MM.1S (cell line): Measurements from ENCODE around the gene RHOF.

Experiments
- DNase-seq: peaks from one replicate; pipeline ENCODE4 v3.0.0-alpha.2; 2015
- H2AFZ ChIP-seq: fragments of 300-600 bp; sonication (generic); 2 replicates; pipeline ENCODE4 v1.6.0; 2016; ENCODE audit warnings: antibody characterized with exemption, low read length
- H3F3A ChIP-seq: fragments of 300-600 bp; sonication (generic); 2 replicates; pipeline ENCODE4 v1.6.1; 2016; ENCODE audit warnings: mild to moderate bottlenecking, antibody characterized with exemption, low read length, moderate library complexity, mixed read lengths; ENCODE audit not compliant: insufficient read depth
- H3K27ac ChIP-seq: fragments of 300-600 bp; sonication (generic); 2 replicates; pipeline ENCODE4 v1.5.1; 2016; ENCODE audit warnings: mild to moderate bottlenecking, low read length
- H3K27me3 ChIP-seq: fragments of 300-600 bp; sonication (generic); replicated peaks from 2 replicates; pipeline ENCODE4 v1.6.0; 2016; ENCODE audit warnings: low read length; ENCODE audit not compliant: insufficient read depth
- H3K36me3 ChIP-seq: fragments of 300-600 bp; sonication (generic); replicated peaks from 2 replicates; pipeline ENCODE4 v1.6.1; 2016; ENCODE audit warnings: mild to moderate bottlenecking, low read length, mixed read lengths; ENCODE audit not compliant: insufficient read depth
- H3K4me1 ChIP-seq: fragments of 300-600 bp; sonication (generic); 2 replicates; pipeline ENCODE4 v1.6.1; 2016; ENCODE audit warnings: low read length, mixed read lengths
- H3K4me2 ChIP-seq: fragments of 300-600 bp; sonication (generic); 2 replicates; pipeline ENCODE4 v1.6.0; 2016; ENCODE audit warnings: low read depth, low read length
- H3K4me3 ChIP-seq: fragments of 300-600 bp; sonication (generic); 2 replicates; pipeline ENCODE4 v1.5.1; 2016; ENCODE audit warnings: low read length, mixed read lengths
- H3K79me2 ChIP-seq: fragments of 300-600 bp; sonication (generic); 2 replicates; pipeline ENCODE4 v1.6.1; 2016; ENCODE audit warnings: mixed run types, low read length, mixed read lengths
- H3K9ac ChIP-seq: fragments of 300-600 bp; sonication (generic); 2 replicates; pipeline ENCODE4 v1.6.1; 2016; ENCODE audit warnings: low read length, mixed read lengths
- H3K9me2 ChIP-seq: fragments of 300-600 bp; sonication (generic); replicated peaks from 2 replicates; pipeline ENCODE4 v1.6.1; 2016; ENCODE audit warnings: mild to moderate bottlenecking, low read length, mixed read lengths; ENCODE audit not compliant: insufficient read depth
- H3K9me3 ChIP-seq: fragments of 300-600 bp; sonication (generic); replicated peaks from 2 replicates; pipeline ENCODE4 v1.6.1; 2016; ENCODE audit warnings: mild to moderate bottlenecking, low read length, mixed read lengths; ENCODE audit not compliant: insufficient read depth
- H4K20me1 ChIP-seq: fragments of 300-600 bp; sonication (generic); 2 replicates; pipeline ENCODE4 v1.6.1; 2016; ENCODE audit warnings: mild to moderate bottlenecking, low read length, moderate library complexity, mixed read lengths; ENCODE audit not compliant: insufficient read depth
- EZH2 ChIP-seq: fragments of 300-600 bp; sonication (generic); optimal IDR thresholded peaks from 2 replicates; pipeline ENCODE3; 2017; ENCODE audit warnings: low read depth, mild to moderate bottlenecking, antibody characterized with exemption, low read length, mixed read lengths
- EZH2phosphoT487 ChIP-seq: fragments of 300-600 bp; sonication (generic); IDR thresholded peaks from 2 replicates; pipeline ENCODE4 v1.6.1; 2018; ENCODE audit warnings: antibody characterized with exemption, low read length
- TF ChIP-seq, protein P1 (sequence below): fragments of 300-600 bp; sonication (generic); IDR thresholded peaks from 2 replicates; pipeline ENCODE4 v1.5.1; 2016; ENCODE audit warnings: antibody characterized with exemption, low read length, mixed read lengths

The RHOF gene

DNA sequence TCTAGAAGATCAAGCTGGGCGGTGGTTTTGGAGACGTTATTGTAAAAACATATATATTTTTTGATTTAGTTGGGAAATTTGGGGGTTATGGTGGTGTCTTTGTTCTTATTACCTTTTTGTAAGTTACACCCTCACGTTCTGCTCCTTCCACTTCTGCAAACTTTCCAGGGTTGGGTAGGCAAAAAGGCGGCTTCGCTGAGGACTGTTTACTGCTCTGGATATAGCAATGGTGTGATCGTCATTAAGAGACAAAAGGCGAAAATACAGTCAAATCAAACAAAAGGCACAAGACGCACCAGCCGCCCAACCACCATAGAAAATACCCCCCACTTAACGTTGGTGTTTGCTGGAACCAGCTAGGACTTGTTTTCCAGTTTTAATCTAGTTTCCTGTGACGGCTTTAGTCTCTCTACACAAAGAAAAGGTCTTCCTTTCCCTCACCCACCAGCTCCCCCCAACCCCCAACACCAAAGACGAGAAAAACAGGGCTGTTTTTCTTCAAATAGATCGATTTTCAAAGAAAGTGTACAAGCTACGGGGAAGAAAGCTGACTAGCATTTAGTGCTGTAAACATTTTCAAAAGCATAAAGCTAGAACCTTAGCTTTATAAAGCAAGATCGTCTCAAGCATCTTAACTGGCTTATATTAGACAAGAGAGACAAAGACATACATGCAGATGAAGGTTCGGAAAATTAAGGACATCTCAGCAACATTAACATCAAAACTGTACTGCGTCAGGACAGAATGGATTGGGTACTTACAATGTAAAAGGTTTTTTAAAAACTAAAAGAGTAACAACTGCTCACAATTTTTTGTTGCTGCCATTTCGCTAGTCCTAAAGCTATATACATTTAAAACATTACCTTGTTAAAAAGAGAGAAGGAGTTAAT lies 8.4 kb upstream of the RHOF start:
- peaks cover 21% of the 10 kb centered on the region for H3F3A ChIP-seq
- H3K9me3 ChIP-seq: no peaks in the 10 kb centered on the region
- no peak overlapping the region for H2AFZ ChIP-seq
- H3K79me2 ChIP-seq: peaks cover 68% of the 10 kb centered on the region
- H3K9me2 ChIP-seq: no peaks in the 10 kb centered on the region
- no peaks in the 10 kb centered on the region for H3K27me3 ChIP-seq
- peak overlapping the region; percentile 96 for H3K4me2 ChIP-seq
- H3K4me3 ChIP-seq: peak overlapping the region; percentile 67
- DNase-seq: peak; percentile 46
- TF ChIP-seq EZH2phosphoT487 (no peak), EZH2 (no peak)
- TF ChIP-seq, protein P1, sequence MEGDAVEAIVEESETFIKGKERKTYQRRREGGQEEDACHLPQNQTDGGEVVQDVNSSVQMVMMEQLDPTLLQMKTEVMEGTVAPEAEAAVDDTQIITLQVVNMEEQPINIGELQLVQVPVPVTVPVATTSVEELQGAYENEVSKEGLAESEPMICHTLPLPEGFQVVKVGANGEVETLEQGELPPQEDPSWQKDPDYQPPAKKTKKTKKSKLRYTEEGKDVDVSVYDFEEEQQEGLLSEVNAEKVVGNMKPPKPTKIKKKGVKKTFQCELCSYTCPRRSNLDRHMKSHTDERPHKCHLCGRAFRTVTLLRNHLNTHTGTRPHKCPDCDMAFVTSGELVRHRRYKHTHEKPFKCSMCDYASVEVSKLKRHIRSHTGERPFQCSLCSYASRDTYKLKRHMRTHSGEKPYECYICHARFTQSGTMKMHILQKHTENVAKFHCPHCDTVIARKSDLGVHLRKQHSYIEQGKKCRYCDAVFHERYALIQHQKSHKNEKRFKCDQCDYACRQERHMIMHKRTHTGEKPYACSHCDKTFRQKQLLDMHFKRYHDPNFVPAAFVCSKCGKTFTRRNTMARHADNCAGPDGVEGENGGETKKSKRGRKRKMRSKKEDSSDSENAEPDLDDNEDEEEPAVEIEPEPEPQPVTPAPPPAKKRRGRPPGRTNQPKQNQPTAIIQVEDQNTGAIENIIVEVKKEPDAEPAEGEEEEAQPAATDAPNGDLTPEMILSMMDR: no peak
- H3K9ac ChIP-seq: peak overlapping the region; percentile 97
- H4K20me1 ChIP-seq: no peaks in the 10 kb centered on the region
- peaks cover 7% of the 10 kb centered on the region; the same call in 1 of the 2 replicates for H3K4me1 ChIP-seq
- H3K27ac ChIP-seq: peak overlapping the region; percentile 99
- no peaks in the 10 kb centered on the region for H3K36me3 ChIP-seq

DNA sequence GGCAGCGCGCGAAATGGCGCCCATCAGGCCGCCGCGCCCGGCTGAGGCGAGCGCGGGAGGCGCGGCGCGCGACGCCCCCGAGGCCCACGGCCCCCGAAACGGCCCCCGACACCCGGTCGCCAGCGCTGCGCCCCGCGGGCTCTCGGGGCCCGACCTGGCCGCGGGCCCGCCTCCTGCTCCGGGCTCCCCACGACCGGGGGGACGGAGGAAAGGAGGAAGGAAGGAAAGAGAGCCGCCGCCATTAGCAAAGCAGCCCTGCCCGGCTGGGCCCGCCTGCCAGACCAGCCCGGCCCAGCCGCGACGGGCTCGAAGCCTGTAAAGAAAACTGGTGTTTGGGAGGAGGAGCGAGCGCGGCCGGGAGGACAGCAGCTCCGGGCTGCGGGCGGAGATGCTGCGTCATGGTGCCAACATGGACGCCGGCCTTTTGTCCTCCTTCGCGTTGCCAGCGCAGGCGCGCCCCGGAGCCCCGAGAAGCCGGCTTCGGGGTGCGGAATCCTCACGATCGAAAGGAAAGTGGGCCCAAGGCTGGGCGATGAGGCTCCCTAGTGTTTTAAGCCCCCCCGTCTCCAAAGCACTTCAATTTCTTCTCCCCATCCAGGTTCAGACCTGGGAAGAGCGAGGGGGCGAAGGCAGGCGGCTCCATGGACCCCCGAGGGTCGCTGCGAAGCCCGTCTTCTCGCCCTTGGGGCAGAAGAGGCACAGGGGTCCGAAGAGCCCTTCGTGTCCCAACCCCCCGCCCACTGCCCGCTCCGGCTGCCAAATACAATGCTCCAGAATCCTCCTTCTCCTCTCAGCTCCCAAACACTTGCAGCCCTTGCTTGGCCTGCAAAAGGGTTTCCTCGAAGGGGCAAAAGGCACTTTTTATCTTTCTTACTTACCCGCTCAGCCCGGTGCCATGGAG lies 7.5 kb upstream of the RHOF start:
- Histone ChIP-seq H2AFZ (no peak overlapping the region), H3K36me3 (no peaks in the 10 kb centered on the region), H3K27me3 (no peaks in the 10 kb centered on the region), H3K9ac (peak overlapping the region; percentile 97), H3K79me2 (peaks cover 59% of the 10 kb centered on the region), H3K4me3 (peak overlapping the region; percentile 67), H3K4me1 (peaks cover 7% of the 10 kb centered on the region; the same call in 1 of the 2 replicates), H3K9me3 (no peaks in the 10 kb centered on the region), H3K9me2 (no peaks in the 10 kb centered on the region), H4K20me1 (no peaks in the 10 kb centered on the region), H3F3A (peaks cover 21% of the 10 kb centered on the region), H3K4me2 (peak overlapping the region; percentile 96), H3K27ac (peak overlapping the region; percentile 99)
- no peak for TF ChIP-seq EZH2phosphoT487
- TF ChIP-seq, protein P1: no peak
- no peak for TF ChIP-seq EZH2
- DNase-seq: peak; percentile 42

DNA sequence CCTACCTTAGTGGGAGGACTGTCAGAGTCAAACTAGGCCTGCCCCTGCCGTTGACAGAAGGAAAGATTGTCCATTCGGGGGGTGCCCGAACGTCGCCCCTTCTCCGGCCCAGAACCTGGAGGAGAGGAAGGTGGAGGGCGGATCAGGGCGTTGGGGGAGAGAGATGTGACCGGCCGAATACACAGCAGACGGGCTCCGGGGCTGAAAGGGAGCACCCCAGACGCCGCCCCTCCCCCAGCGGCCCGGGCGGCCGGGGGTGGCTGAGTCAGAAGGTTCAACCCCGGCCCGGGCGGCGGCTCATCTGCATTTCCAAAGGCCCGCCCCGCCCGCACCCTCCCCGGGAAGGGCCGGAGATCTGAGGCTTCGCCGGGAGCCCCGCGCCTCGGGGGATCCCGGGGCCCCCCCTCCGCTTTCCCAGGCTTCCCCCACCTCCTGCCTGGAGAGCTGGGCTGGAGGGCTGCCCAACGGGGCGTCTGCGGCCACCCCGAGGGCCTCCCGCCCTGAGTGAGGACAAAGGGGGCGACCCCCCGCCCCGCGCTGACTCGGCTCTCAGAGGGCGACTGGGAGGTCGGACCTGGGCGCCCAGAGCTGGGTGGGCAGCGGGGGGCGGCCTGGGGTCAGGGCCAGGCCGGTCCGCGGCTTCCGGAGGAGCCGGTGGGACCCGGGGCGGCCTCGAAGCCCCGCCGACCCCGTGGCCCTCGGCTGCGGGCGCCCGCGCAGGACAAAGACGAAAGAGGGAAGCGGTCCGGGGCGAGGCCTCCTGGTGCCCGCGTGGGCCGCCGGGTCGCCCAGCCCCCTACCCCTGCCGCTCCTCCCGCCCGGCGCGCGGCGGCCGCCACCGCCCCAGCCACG lies 6.6 kb upstream of the RHOF start:
- peaks cover 7% of the 10 kb centered on the region; the same call in 1 of the 2 replicates for H3K4me1 ChIP-seq
- peaks cover 52% of the 10 kb centered on the region for H3K79me2 ChIP-seq
- no peaks in the 10 kb centered on the region for H3K9me2 ChIP-seq
- H4K20me1 ChIP-seq: no peaks in the 10 kb centered on the region
- TF ChIP-seq, protein P1: no peak
- TF ChIP-seq EZH2 (no peak), EZH2phosphoT487 (no peak)
- H3K9me3 ChIP-seq: no peaks in the 10 kb centered on the region
- peaks cover 21% of the 10 kb centered on the region for H3F3A ChIP-seq
- peak overlapping the region; percentile 63 for H3K4me3 ChIP-seq
- no peaks in the 10 kb centered on the region for H3K36me3 ChIP-seq
- no peak overlapping the region for H2AFZ ChIP-seq
- peak overlapping the region; percentile 54; the same call in 1 of the 2 replicates for H3K4me2 ChIP-seq
- DNase-seq: peak; percentile 62
- no peaks in the 10 kb centered on the region for H3K27me3 ChIP-seq
- H3K9ac ChIP-seq: peak overlapping the region; percentile 93
- peak overlapping the region; percentile 93 for H3K27ac ChIP-seq
